Panc1 (cell line): Measurements from ENCODE around the gene SART1. TPM values are rescaled to one million over a fixed set of nuclear protein-coding genes. Genes with fewer than 3 reads are reported as not detected.

Experiments
- ATAC-seq: fragments of 200-7000 bp; cut with Tn5 transposase; 2 replicates; pipeline ENCODE4 v1.9.1; 2020; ENCODE audit warnings: mild to moderate bottlenecking, moderate library complexity
- BruUV-seq: library from RNA; stranded (reverse); fragments of 400-500 nt; replicated peaks from 2 replicates; lab custom pipeline; 2021; lab: Mats Ljungman, UMichigan
- CTCF ChIA-PET: fragments of 300-600 bp; sonication (Branson Sonifier 250); formaldehyde crosslinking; loops from one replicate; lab custom pipeline; 2022; ENCODE audit warnings: antibody characterized with exemption; lab: Charles Lee
- POLR2A ChIA-PET: fragments of 300-600 bp; sonication (Branson Sonifier 250); formaldehyde crosslinking; loops from one replicate; lab custom pipeline; 2022; ENCODE audit warnings: antibody characterized with exemption; lab: Charles Lee
- DNase-seq: peaks from one replicate; pipeline ENCODE4 v3.0.0-alpha.2; 2010; ENCODE audit warnings: low read depth, low spot score
- H3K27ac ChIP-seq: 2 replicates; pipeline ENCODE4 v1.5.1; 2011; ENCODE audit warnings: mild to moderate bottlenecking, low read length, inconsistent platforms
- H3K27me3 ChIP-seq: fragments of 200-500 bp; sonication (Bioruptor generic); 2 replicates; pipeline ENCODE4 v1.6.0; 2014; ENCODE audit warnings: low read length, inconsistent platforms; ENCODE audit not compliant: control insufficient read depth, insufficient read depth
- H3K36me3 ChIP-seq: fragments of 200-500 bp; sonication (Bioruptor generic); 2 replicates; pipeline ENCODE4 v1.5.1; 2014; ENCODE audit warnings: inconsistent platforms, mild to moderate bottlenecking, low read length, moderate library complexity; ENCODE audit not compliant: control insufficient read depth, insufficient read depth
- H3K4me1 ChIP-seq: 2 replicates; pipeline ENCODE4 v1.5.1; 2011; ENCODE audit warnings: inconsistent platforms, mild to moderate bottlenecking, low read length, moderate library complexity; ENCODE audit not compliant: control insufficient read depth, insufficient read depth
- H3K4me3 ChIP-seq, 2 experiments: 2 replicates each; pipeline ENCODE4 v1.5.1; 2011 to 2012; ENCODE audit warnings: low read depth in 2 of 2, low read length in 2 of 2, mild to moderate bottlenecking in 2 of 2, inconsistent platforms in 1 of 2, moderate library complexity in 1 of 2
- H3K9me3 ChIP-seq: fragments of 200-500 bp; sonication (Bioruptor generic); 2 replicates; pipeline ENCODE4 v1.5.1; 2014; ENCODE audit warnings: low read depth, mild to moderate bottlenecking, inconsistent platforms, low read length, moderate library complexity; ENCODE audit not compliant: control insufficient read depth, insufficient read depth
- POLR2AphosphoS5 ChIP-seq: IDR thresholded peaks from 2 replicates; pipeline ENCODE4 v1.6.1; 2012; ENCODE audit warnings: mild to moderate bottlenecking, low read depth, low read length, moderate library complexity
- SIN3A ChIP-seq: IDR thresholded peaks from 2 replicates; pipeline ENCODE4 v1.6.1; 2012; ENCODE audit warnings: low read depth, mild to moderate bottlenecking, low read length, moderate library complexity, borderline replicate concordance; ENCODE audit not compliant: insufficient read depth
- TCF7L2 ChIP-seq: IDR thresholded peaks from 2 replicates; pipeline ENCODE4 v1.6.1; 2011; ENCODE audit warnings: mild to moderate bottlenecking, low read depth, low read length, inconsistent platforms
- in situ Hi-C: cut with HindIII; loops from 2 replicates; pipeline ENCODE4 v1.10.0; 2016; ENCODE audit warnings: low sequenced_read_pairs, low pct_unique_long_range_greater_than_20kb
- intact Hi-C: fragments of 100-400 bp; cut with micrococcal nuclease; formaldehyde crosslinking; loops from one replicate; pipeline ENCODE4 v1.10.0; 2022; ENCODE audit not compliant: unreplicated experiment
- total RNA-seq: library from RNA; stranded (reverse); gene quantifications from one replicate; pipeline ENCODE4 v1.2.1, GENCODE V29; 2021; ENCODE audit not compliant: unreplicated experiment
- TF ChIP-seq, protein P1 (sequence below), 2 experiments: IDR thresholded peaks; 2 replicates each; pipeline ENCODE4 v1.6.1; 2011 to 2012; ENCODE audit warnings: low read depth in 2 of 2, control low read depth in 1 of 2, low read length in 1 of 2, mild to moderate bottlenecking in 1 of 2, moderate library complexity in 1 of 2; ENCODE audit not compliant: insufficient read depth in 1 of 2
- TF ChIP-seq, protein P2 (sequence below): fragments of 450-650 bp; IDR thresholded peaks from 2 replicates; pipeline ENCODE4 v1.5.1; 2017; ENCODE audit warnings: mild to moderate bottlenecking

Gene SART1
- total RNA-seq, 1 experiment from 2014 or later = 76.4 TPM

DNA sequence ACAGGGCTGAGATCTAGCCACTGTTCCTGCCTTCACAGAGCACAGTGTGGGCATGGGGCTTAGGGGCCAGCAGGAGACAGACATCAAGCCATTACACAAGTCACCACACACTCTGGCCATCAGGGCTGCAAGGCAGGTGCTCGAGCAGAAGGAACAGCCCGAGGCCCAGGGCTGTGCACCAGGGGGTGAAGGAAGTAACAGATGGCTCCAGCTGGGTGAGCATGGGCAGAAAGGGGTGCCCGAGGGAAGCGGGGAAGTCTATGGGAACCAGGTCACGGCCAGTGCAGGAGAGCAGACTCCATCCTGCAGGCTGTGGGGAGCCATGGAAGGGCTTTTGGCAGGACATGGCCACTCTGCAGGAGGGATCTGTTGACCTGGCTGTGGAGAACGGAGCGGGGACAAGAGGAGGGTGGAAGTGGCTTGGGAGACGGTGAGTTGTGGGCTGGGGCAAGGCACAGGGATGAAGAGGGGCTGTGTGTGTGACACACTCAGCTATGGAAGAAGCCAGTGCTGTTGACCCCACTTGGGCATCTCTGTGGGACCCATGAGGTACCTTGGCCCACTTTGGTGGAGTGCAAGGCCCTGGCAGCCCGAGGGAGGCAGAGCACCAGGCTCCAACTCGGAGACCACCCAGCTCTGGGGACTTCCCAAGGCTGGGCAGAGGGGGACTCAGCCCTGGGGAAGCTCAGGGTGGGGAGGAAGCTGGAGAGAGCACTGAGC lies 46.3 kb upstream of the SART1 start:
- CTCF ChIA-PET = interaction anchor here (0.6 to 1.5 kb wide), 6 partner anchors 15 to 86 kb away, joined by 3 to 10 read pairs (median 4); partner anchors contain the start of genes CCDC85B, FIBP and FOSL1
- in situ Hi-C loops (no loop called here), intact Hi-C loops (no loop called here)
- Histone ChIP-seq H3K4me3 (peak overlapping the region in 1 of 2 experiments; percentile 97; a peak in 1 of 4 replicates), H3K9me3 (no peaks in the 10 kb centered on the region), H3K27ac (peak overlapping the region; percentile 99), H3K36me3 (peaks cover 3% of the 10 kb centered on the region; the same call in 1 of the 2 replicates), H3K27me3 (no peaks in the 10 kb centered on the region), H3K4me1 (peaks cover 78% of the 10 kb centered on the region)
- BruUV-seq = no TSS peak
- TF ChIP-seq SIN3A (no peak), TCF7L2 (peak; percentile 16; the same call in 1 of the 2 replicates), POLR2AphosphoS5 (no peak; the same call in 1 of the 2 replicates)
- TF ChIP-seq, protein P1, sequence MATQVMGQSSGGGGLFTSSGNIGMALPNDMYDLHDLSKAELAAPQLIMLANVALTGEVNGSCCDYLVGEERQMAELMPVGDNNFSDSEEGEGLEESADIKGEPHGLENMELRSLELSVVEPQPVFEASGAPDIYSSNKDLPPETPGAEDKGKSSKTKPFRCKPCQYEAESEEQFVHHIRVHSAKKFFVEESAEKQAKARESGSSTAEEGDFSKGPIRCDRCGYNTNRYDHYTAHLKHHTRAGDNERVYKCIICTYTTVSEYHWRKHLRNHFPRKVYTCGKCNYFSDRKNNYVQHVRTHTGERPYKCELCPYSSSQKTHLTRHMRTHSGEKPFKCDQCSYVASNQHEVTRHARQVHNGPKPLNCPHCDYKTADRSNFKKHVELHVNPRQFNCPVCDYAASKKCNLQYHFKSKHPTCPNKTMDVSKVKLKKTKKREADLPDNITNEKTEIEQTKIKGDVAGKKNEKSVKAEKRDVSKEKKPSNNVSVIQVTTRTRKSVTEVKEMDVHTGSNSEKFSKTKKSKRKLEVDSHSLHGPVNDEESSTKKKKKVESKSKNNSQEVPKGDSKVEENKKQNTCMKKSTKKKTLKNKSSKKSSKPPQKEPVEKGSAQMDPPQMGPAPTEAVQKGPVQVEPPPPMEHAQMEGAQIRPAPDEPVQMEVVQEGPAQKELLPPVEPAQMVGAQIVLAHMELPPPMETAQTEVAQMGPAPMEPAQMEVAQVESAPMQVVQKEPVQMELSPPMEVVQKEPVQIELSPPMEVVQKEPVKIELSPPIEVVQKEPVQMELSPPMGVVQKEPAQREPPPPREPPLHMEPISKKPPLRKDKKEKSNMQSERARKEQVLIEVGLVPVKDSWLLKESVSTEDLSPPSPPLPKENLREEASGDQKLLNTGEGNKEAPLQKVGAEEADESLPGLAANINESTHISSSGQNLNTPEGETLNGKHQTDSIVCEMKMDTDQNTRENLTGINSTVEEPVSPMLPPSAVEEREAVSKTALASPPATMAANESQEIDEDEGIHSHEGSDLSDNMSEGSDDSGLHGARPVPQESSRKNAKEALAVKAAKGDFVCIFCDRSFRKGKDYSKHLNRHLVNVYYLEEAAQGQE (IDR thresholded peaks at IDR 0.05; ENCODE audit: insufficient read depth in 1 of 2, low read depth in 2 of 2, low read length in 1 of 2) = no peak
- TF ChIP-seq, protein P2, sequence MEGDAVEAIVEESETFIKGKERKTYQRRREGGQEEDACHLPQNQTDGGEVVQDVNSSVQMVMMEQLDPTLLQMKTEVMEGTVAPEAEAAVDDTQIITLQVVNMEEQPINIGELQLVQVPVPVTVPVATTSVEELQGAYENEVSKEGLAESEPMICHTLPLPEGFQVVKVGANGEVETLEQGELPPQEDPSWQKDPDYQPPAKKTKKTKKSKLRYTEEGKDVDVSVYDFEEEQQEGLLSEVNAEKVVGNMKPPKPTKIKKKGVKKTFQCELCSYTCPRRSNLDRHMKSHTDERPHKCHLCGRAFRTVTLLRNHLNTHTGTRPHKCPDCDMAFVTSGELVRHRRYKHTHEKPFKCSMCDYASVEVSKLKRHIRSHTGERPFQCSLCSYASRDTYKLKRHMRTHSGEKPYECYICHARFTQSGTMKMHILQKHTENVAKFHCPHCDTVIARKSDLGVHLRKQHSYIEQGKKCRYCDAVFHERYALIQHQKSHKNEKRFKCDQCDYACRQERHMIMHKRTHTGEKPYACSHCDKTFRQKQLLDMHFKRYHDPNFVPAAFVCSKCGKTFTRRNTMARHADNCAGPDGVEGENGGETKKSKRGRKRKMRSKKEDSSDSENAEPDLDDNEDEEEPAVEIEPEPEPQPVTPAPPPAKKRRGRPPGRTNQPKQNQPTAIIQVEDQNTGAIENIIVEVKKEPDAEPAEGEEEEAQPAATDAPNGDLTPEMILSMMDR = no peak
- DNase-seq (no peak), ATAC-seq (peak; percentile 0)
- POLR2A ChIA-PET = interaction anchor here (0.8 to 3.8 kb wide), 8 partner anchors 9 to 27 kb away, joined by 3 to 35 read pairs (median 6); partner anchors contain the start of genes FIBP and FOSL1

- ATAC-seq (peak; percentile 62), DNase-seq (peak; percentile 92)
- no peaks in the 10 kb centered on the region for H3K9me3 ChIP-seq
- intact Hi-C loops (no loop called here), in situ Hi-C loops (no loop called here)
- peaks cover 3% of the 10 kb centered on the region; the same call in 1 of the 2 replicates for H3K36me3 ChIP-seq
- CTCF ChIA-PET = interaction anchor here (0.6 to 1.5 kb wide), 4 partner anchors 15 to 85 kb away, joined by 3 to 5 read pairs (median 4); partner anchors contain the start of genes CCDC85B, FIBP and FOSL1
- H3K4me1 ChIP-seq = peaks cover 77% of the 10 kb centered on the region
- peak; percentile 75; the same call in 1 of the 2 replicates for TF ChIP-seq SIN3A
- TF ChIP-seq POLR2AphosphoS5 = peak; percentile 84
- TF ChIP-seq, protein P1 (IDR thresholded peaks at IDR 0.05; ENCODE audit: insufficient read depth in 1 of 2, low read depth in 2 of 2, low read length in 1 of 2) = peak in 1 of 2 experiments; percentile 70; a peak in 1 of 4 replicates
- TF ChIP-seq, protein P2 = no peak
- no peaks in the 10 kb centered on the region for H3K27me3 ChIP-seq
- BruUV-seq = no TSS peak
- peak overlapping the region; percentile 99 for H3K27ac ChIP-seq
- peak overlapping the region; percentile 0 to 97; a peak in 2 of 4 replicates for H3K4me3 ChIP-seq
- POLR2A ChIA-PET = interaction anchor here (0.6 to 3.8 kb wide), 8 partner anchors 9 to 1724 kb away, joined by 3 to 35 read pairs (median 8); partner anchors contain the start of genes FIBP and FOSL1
These were observed 45.7 kb upstream of the SART1 start for GRCh38 chr11:65915821-65916251.
